HG03196 (cell line): ENCODE measurements around the gene SRSF8.

Experiments
- ATAC-seq: cut with Tn5 transposase; IDR thresholded peaks from one replicate; pipeline ENCODE4 v1.9.1; 2021; ENCODE audit not compliant: unreplicated experiment

SRSF8 gene

DNA sequence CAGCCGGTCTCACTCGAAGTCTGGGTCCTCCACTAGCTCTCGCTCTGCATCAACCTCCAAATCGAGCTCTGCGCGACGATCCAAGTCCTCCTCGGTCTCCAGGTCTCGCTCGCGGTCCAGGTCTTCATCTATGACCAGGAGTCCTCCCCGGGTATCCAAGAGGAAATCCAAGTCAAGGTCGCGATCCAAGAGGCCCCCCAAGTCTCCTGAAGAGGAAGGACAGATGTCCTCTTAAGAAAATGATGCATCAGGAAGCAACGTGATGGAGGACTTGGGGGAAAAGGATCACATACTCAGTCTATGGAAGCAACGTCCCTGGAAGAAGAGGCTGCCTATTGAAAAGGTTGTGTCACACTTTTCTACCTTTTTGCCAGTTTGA lies 1.1 kb downstream of the SRSF8 start:
- no peak for ATAC-seq

DNA sequence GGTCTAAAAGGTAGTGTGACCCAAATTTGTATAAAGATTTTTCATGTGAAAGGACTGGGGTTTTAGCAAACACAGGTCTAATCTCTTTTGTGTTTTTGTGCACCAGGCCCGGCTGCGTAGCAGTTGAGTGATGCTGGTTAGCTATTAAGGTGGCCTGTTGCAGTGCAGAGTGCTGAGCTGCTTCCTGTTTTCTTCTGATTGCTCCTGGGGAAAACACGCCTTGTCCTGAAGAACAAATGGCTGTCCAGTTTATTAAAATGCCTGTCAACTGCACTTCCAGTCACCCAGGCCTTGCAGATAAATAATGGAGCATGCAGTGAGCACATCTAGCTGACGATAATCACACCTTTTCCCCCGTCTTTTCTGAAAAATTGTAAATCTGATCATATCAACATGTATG lies 1.8 kb downstream of the SRSF8 start:
- ATAC-seq: peak; percentile 80

DNA sequence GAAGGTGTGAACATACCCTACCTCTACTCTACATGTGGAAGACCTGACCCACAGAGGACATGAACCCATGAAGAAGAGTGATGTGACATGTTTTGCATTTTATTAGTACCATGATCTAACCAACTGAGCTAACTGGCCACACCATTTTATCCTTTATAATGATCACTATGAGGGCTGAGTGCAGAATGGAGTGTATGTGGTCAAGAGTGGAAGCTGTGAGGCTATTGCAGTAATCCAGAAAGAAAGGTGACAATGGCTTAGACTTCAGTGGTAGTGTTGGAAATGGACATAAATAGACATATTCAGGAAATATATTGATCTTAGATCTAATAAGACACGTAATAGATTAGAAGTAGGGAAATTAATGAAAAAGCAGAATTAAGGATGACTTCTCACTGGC lies 3.8 kb downstream of the SRSF8 start:
- ATAC-seq: no peak

DNA sequence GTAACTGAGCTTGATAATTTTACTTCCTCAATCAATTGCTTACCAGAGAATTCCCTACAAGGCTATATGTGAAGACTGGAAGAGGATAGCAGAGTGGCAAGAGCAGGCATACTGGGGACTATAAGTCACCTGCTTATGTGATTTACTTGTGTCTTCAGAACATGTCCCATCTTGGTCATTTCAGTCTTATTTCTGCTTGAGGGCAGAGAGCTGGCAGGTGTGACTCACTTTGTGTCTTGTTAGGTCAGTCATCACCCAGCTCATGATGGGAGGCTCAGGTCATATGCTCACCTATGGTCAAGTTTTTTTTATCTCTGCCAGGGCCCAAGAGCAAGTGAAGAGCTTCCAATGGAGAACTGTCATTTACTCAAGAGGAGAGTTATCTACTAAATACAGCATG lies 6.2 kb downstream of the SRSF8 start:
- no peak for ATAC-seq

DNA sequence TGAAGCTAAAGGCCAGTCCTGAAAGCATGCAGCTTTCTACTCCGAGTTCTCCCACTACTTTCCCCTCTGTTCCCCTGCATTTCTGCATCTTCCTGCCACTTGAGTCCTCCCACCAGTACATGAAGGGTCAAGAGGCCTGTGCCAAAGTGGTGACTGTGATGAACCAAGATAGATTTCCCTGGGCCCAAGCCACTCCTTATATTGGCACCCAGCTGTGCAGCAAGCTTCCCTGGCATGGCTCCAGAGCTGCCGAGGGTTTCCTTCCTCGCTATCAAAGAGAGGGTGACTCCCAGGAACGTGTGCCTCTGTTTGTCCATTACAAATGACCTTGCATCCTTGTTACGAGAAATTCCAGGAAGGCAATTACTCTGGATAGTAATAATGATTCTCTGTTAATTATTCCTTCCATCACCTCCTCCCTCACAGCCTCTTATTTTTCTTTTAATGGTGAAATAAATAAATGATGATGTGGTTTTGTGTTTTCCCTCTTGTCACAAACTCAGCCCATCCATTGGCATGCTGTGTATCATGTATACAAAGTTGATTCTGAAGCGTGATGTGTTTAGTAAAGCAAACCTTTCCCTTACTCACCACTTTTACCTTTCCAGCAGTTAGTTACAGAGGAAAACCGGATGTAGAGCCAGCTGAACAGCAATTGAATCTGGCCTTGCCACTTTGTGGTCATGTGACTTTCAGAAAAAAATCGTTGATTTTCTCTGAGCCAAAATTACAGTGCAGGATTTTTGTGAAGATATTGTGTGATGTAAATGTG lies 8.3 kb downstream of the SRSF8 start:
- ATAC-seq: no peak

DNA sequence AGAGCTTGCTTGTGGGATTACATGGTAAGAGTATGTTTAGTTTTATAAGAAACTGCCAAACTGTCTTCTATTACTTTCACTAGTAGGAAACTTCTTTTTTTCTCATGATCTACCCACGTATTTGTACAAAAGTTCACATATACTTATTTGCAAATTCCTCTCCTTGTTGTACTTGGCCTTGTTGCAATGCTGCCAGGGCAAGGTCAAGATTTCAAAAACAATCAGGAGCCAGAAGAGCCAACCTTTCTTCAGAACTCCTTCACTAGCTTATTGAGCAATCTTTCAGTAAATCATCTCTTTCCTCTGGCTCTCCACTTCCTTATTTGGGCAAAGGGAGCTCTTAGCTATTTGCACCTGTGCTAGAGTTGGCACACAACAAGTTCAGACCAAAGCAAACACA lies 9.7 kb downstream of the SRSF8 start:
- no peak for ATAC-seq

DNA sequence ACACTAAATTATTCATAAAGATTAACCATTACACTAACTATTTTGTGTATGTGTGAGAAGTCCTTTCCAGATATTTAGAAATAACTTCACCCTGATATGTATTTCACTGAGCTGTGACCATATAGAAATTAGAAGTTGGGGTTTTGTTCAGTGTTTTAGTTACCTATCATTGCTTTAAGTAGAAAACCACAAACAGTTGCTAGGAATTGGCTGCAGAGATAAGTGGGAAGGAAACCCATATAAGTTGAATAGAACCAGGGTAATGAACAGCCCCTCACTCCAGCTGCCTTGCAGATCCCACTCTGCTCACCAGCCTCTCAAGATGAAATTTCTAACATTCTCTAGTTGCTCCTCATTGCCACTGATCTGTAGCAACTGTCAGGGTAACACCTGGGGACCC lies 10.3 kb downstream of the SRSF8 start:
- no peak for ATAC-seq

DNA sequence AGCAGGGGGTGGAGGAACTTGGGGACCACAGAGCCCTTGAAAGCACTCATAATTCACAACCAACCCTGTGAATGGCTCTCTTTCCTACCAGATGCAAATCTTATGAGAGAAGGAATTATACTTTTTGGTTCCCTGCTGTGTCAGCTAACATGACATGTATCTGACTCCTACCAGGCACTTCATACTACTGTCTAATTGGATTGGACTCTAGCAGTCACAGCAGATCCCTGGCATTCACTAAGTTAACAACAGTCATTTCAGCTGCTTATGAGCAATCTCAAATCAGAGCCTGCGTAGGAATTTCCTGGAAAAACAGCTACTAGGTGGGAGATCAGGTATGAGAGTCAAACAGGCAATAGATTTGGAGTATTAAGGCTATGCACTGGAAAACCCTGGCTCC lies 11.8 kb downstream of the SRSF8 start:
- no peak for ATAC-seq

DNA sequence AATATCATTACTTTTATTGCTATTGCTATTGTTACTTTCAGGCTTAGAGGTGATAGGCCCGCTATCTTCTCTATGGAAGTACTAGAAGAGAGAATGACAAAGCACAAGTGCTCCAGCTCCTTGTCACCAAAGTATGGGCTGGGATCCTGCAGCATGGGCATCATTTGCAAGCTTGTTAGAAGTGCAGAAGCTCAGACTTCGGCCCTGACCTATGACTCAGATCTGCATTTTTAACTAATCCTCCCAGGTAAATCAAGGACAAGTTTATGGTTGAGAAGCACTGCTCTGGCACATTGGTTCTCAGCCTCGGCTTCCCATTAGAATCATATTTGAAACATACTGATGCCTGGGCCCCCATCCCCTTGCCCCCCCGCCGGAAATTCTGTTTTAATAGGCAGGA lies 14.3 kb downstream of the SRSF8 start:
- no peak for ATAC-seq

DNA sequence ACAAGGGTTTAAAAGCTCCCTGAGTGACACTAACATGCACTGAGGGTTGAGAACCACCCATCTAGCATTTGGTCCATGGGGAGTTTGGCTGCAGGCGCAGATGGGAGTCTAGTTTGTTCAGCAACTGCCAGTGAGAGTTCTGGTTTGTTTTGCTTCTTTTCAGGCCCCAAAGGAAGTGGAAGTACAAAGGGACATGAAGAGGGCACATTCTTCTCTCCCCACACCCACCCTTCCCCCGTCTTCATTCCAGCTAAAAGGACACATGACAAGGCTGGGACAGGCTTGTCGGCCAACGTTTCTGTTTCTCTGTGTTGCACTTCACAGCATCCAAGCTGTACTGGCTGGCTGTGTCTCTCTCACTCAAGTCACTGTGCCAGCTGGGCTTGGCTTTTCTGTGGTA lies 14.7 kb downstream of the SRSF8 start:
- no peak for ATAC-seq

DNA sequence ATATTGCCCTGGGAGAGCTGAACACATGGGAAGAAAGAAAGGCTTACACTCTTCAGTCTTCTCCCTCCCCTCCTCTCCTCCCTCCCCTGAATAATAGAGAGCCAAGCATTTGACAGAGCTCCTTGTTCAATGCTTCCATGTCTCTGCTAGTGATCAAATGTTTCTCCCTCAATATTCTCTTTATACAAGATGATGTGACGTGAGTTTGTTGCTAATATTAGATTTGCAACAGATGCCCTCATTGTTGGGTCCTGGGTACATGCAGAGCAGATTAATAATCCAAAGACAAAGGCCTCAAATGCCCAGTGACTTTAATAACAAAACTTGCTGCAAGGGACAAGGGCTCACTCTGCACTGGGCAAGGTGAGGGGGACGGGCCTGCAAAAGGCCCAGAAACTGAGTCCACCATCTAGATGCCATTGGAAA lies 15.9 kb downstream of the SRSF8 start:
- no peak for ATAC-seq

DNA sequence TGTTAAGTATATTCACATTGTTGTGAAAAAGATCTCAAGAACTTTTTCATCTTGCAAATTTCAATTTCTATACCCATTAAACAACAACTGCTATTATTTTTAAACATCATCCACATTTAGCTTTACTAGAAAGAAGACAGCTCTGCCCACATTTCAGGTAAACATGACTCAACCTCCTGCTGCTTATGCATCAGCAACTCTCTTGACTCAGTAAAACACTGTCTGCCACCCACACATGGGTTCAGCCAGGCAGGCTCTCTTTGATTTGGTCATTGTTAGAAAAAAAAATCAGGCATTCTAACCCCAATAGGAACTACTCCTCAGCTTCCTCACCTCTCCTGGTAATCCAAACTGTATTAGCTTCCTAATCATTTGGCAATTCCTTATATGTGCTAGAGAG lies 17.8 kb downstream of the SRSF8 start:
- peak; percentile 43 for ATAC-seq

DNA sequence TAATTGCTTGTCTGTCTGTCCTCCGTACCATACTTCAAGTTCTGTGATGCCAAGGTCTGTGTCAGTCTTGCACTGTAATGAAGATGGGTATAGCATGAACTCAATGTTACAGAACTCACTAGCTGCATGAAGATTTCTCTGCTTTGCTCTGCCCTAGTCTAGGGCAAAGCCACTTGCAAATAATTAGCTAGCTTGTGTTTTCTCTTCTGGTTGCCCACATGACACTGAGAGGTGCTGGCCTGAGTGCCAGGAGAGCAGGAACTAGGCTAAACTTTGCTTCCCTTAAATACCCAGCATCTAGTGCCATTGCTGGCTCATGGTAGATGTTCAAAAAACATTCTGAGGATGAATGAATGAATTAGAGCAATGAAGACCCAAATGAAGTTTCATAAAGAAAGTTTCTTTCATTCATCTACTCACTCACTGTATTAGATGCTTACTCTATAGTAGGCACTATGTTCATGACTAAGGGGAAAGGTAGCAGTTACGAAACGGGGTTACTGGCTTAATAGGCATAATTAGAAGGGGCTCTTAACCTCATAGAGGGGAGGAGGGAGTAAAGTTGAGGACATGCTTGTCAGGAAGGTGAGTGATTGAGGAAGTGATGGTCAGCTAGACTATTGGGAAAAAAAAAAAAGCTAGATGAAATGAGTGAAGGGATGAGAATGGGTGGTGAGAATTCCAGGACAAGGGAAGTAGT lies 18.5 kb downstream of the SRSF8 start:
- peak; percentile 21 for ATAC-seq

DNA sequence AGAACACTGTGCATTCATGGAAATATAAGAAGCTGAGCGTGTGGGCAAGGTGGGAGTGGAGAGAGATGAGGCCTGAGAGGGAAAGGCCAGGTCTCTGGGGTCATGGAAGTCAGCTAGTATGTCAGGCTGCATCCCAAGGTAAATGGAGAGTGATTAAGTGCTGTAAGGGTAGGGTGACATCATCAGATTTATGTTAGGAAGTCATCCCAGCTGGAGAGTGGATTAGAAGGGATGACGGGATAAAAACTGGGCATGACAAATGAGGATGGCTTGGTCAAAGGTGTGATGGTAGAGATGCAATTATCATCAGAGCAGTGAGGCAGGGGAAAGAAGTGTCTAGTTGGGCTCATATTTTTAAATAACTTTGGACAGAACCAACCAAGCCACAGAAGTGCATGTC lies 19.4 kb downstream of the SRSF8 start:
- ATAC-seq: no peak

DNA sequence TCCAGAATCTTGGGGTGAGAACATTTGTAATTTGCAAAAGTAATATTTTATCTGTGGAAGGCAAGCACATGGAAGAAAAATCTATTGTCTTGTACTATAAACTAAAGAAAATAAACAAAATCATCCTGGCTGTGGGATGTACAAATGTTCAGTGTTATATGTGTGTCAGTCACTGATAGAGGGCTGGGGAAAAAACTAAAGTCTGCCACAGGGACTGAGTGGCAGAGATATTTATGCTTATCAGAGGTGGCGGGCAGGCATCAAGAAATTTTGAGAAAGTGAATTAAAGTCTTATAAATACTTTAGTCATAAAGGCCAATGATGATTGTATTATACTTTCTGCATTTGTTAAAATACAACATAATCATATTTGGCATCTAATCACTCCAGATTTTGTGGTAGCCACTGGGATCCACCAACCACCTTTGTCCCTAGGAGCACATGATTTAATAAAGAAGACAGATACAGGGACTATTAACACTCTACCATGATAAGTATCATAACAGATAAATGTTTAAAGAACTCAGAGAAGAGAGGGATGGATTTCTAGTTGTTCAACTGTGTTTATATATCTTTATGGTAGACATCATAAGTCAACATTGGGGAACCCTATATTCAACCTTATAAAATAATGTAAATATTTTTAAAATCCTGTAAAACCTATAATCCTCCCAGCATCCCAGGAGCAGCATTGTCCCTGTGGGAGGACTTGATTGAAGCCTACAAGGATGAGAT lies 20.3 kb downstream of the SRSF8 start:
- no peak for ATAC-seq

DNA sequence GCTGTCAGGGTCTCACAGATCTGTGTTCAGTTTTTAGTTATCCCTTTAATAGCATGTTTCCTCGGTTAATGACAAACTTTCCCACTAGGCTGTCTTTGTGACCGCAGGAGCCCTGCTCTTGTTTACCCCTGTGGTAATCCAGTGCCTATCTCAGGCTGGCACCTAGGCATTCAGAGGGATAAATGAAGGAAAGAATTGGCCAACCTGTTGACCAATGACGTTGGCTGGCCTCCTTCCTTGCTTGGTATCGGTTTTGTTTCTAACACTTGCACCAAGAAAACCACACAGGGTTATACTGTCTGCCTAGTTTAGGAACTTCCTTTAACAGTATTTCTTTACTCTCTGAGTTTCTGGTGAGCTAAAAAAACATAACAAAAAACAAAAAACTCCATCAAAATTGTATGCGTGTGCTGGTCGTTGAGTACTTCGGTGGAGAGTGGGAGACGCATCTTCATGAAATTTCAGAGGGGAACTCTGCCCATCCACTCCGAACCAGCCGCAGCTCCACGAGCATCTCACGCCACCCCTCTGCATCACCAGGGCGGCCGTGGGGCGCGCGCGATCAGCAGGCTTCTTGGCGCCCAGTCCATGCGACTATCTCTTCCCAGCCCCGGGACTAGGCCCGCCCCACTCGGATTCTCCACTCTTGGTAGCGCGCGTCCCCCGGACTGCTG lies 22.4 kb downstream of the SRSF8 start:
- peak; percentile 41 for ATAC-seq

DNA sequence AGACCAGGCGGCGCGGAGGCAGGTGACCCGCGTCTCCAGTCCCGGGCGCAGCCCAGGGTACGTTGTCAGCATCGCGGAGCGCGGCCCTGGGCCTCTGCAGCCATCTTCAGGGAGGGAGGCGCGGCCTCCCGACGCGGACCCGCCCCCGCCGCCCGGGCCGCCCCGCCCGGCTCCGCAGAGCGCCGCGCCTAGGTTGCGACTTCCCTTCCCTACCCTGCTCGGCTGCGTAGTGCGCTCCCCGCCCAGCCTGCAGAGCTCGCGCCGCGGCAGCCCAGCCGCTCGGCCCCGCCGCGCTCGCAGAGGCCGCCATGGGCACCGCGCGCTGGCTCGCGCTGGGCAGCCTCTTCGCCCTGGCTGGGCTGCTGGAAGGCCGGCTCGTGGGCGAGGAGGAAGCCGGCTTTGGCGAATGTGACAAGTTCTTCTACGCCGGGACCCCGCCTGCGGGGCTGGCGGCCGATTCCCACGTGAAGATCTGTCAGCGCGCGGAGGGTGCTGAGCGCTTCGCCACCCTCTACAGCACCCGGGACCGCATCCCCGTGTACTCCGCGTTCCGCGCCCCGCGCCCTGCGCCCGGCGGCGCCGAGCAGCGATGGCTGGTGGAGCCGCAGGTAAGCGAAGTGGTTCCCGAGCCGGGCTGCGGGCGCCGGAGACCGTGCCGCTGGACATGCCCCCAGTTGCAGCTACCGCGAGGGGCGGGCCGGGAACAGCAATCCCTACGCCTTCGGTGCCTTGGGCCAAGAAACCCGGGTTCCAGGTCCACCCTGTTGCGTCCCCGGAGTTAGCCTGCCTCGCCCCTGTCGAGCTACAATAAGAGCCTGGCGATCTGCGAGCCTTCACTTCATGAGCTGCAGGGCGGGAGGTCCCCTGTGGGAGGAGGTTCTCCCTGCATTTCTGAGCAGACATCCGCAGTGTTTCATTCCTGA lies 23.2 kb downstream of the SRSF8 start, which contains the start of gene ENDOD1:
Gene ENDOD1 (plus strand): TSS at position 227 of the 923 bp plus-strand sequence. CDS start 82 bp downstream, at position 309.
- ATAC-seq: peak; percentile 84

DNA sequence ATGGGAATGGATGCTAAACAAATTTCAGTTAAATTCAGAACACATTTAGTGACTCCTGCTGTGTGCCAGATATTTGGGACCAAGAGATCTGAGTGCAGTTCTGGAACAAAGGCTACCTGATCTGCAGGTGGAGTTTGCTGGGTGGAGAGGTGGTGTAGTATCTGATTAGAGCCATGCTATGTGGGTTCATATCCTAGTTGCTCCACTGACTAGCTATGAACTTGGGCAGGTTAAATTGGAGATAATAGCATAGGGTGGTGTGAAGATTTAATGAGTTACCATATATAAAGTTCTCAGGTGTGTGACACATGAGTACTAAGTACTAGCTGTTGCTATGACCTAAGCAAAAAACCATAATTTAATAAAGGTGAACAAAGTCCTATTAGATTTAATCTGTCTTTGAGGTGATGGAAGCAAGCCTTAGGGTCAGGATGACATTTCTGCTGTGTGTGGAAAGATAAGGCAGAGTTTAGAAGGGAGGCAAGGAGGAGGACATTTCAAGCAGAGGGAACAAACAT lies 25.0 kb downstream of the SRSF8 start:
- ATAC-seq: no peak

DNA sequence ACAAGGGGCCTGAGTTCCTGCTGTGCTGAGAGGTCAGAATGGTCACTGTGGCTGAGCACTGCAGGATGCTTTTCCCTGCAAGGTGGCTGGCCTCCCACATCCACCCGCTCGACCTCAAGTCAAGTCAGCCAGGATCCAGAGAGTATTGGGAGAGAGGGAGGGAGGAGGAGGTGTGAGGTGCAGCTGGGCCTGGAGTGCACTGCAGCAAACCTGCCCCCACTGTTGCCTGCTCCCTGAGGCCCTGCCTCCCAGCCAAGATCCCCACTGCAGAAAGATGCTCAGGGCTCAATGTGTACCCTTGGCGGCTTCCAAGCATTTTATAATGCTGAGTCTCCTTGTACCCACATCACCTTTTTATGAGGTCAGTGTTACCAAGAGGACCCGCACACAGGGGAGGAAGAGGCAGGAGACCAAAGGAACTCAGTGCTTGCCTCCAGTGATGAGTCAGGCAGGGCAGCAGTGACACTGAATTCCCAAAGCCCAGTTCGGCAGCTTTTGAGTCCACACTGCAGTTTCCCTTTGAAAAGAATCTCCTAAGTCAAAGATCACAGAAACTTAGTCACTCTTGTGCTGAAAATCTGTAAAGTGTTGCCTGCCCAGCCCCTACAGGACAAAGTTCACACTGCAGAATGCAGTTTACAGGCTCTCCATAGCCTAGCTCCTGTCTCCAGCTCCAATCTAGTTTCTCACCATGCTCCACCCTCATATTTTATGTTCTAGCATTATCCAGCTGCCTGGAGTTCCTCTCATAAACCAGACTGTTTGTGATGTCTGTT lies 26.0 kb downstream of the SRSF8 start:
- ATAC-seq: no peak
